ENCODE data around the gene PDE4B.

GRCh38 chr1:65940126-65940525 is 147.4 kb downstream of the PDE4B start:
- TF ChIP-seq, protein P1, sequence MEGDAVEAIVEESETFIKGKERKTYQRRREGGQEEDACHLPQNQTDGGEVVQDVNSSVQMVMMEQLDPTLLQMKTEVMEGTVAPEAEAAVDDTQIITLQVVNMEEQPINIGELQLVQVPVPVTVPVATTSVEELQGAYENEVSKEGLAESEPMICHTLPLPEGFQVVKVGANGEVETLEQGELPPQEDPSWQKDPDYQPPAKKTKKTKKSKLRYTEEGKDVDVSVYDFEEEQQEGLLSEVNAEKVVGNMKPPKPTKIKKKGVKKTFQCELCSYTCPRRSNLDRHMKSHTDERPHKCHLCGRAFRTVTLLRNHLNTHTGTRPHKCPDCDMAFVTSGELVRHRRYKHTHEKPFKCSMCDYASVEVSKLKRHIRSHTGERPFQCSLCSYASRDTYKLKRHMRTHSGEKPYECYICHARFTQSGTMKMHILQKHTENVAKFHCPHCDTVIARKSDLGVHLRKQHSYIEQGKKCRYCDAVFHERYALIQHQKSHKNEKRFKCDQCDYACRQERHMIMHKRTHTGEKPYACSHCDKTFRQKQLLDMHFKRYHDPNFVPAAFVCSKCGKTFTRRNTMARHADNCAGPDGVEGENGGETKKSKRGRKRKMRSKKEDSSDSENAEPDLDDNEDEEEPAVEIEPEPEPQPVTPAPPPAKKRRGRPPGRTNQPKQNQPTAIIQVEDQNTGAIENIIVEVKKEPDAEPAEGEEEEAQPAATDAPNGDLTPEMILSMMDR (IDR thresholded peaks at IDR 0.05): no peak
- no peak for TF ChIP-seq POLR2A (IDR thresholded peaks at IDR 0.05)
